H1 (cell line): Measurements from ENCODE around the gene UPF1. TPM values are rescaled to one million over a fixed set of nuclear protein-coding genes. Genes with fewer than 3 reads are reported as not detected.

ENCODE experiments used
- EP300 ChIP-seq, 2 experiments: IDR thresholded peaks; 1 replicate in 1 of 2; 2 replicates in 1 of 2; pipeline ENCODE4 v1.6.1; 2011 to 2012; ENCODE audit warnings: low read depth in 2 of 2, low read length in 2 of 2, mild to moderate bottlenecking in 2 of 2, borderline replicate concordance in 1 of 2, inconsistent platforms in 1 of 2, moderate library complexity in 1 of 2
- polyA plus RNA-seq, 7 experiments: library from polyadenylated mRNA; depleted of rRNA in 3 of 7; stranded (reverse) in 5 of 7; unstranded in 2 of 7; fragments of >200 nt in 5 of 7; fragments of 200-250 nt in 2 of 7; gene quantifications; 1 replicate in 5 of 7; 2 replicates in 1 of 7; 4 replicates in 1 of 7; pipeline versions ENCODE4 v1.2.1 to v1.2.3, GENCODE V29; 2011 to 2013; ENCODE audit warnings: missing spikeins in 2 of 7, mixed read lengths in 2 of 7
- total RNA-seq: library from RNA; stranded (reverse); fragmentation: NEBNext Ultra II Directional; extraction: Animal tissue kit (Norgen Biotek cat#: 25700); gene quantifications from 2 replicates; pipeline ENCODE4 v1.2.1, GENCODE V29; 2021
- TF ChIP-seq, protein P1 (sequence below): IDR thresholded peaks from 2 replicates; pipeline ENCODE4 v1.6.1; 2012; ENCODE audit warnings: low read length, inconsistent platforms

The UPF1 gene
- total and polyA plus RNA-seq, 2 of the 8 experiments (the other 6 are each of a cell fraction or from before 2014, with no cell fraction given) = 46.4 to 62.0 TPM

DNA sequence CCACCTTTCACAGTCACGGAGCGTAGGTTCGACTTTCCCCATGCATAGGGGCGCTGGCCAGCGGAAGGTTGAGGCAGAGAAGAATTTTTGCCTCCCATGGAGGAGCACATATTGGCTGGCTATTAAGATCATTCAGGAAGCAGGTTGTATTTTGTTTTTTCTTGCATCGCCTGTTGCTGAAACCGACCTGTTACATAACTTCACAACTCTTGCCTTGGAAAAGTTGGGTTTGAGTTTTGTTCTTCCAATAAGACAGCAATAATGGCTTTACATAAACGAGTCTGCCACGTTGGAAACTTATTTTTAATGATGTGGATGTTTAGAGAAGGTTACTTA is 1.4 kb downstream of the UPF1 start (continued):
- no peak for TF ChIP-seq EP300 (IDR thresholded peaks at IDR 0.05; ENCODE audit: borderline replicate concordance in 1 of 2, low read depth in 2 of 2, low read length in 2 of 2)
- TF ChIP-seq, protein P1, sequence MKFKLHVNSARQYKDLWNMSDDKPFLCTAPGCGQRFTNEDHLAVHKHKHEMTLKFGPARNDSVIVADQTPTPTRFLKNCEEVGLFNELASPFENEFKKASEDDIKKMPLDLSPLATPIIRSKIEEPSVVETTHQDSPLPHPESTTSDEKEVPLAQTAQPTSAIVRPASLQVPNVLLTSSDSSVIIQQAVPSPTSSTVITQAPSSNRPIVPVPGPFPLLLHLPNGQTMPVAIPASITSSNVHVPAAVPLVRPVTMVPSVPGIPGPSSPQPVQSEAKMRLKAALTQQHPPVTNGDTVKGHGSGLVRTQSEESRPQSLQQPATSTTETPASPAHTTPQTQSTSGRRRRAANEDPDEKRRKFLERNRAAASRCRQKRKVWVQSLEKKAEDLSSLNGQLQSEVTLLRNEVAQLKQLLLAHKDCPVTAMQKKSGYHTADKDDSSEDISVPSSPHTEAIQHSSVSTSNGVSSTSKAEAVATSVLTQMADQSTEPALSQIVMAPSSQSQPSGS = no peak
